SK-N-SH (cell line): Measurements from ENCODE around the gene PIK3R1. TPM values are rescaled to one million over a fixed set of nuclear protein-coding genes. Genes with fewer than 3 reads are reported as not detected.

ENCODE experiments used
- CTCF ChIA-PET: fragments of 300-600, 350-600 bp; formaldehyde crosslinking; extraction: SDS; loops from one replicate; lab custom pipeline; 2021; lab: Yijun Ruan, JAX
- POLR2A ChIA-PET: fragments of 350-600 bp; sonication (Branson Sonifier 250); formaldehyde crosslinking; extraction: SDS; loops from one replicate; lab custom pipeline; 2020; ENCODE audit warnings: antibody characterized with exemption, inconsistent platforms; lab: Yijun Ruan, JAX
- DNase-seq: peaks from one replicate; pipeline ENCODE4 v3.0.0; 2012
- H2AFZ ChIP-seq: fragments of 200-600 bp; sonication (generic); 2 replicates; pipeline ENCODE4 v1.8.1; 2016; ENCODE audit warnings: antibody characterized with exemption, mild to moderate bottlenecking, low read depth
- H3F3A ChIP-seq: fragments of 200-600 bp; sonication (generic); replicated peaks from 2 replicates; pipeline ENCODE3; 2016; ENCODE audit warnings: antibody characterized with exemption, mild to moderate bottlenecking; ENCODE audit not compliant: insufficient read depth
- H3K27ac ChIP-seq, 2 experiments: fragments of 200-500 bp in 1 of 2; fragments of 200-600 bp in 1 of 2; sonication (Bioruptor generic) in 1 of 2; sonication (generic), shearing (Covaris generic) in 1 of 2; 2 replicates each; pipeline versions ENCODE4 v1.5.1 to v1.6.1; 2014 to 2016; ENCODE audit warnings: low read depth in 2 of 2, inconsistent platforms in 1 of 2, low read length in 1 of 2, mild to moderate bottlenecking in 1 of 2, mixed read lengths in 1 of 2
- H3K27me3 ChIP-seq: fragments of 200-600 bp; sonication (generic), shearing (Covaris generic); 2 replicates; pipeline ENCODE4 v1.6.1; 2016; ENCODE audit warnings: mixed run types; ENCODE audit not compliant: insufficient read depth
- H3K36me3 ChIP-seq, 2 experiments: fragments of 200-500 bp in 1 of 2; fragments of 200-600 bp in 1 of 2; sonication (Bioruptor generic) in 1 of 2; sonication (generic) in 1 of 2; replicated peaks in 1 of 2; 2 replicates each; pipeline versions ENCODE3 to v1.5.1; 2014 to 2016; ENCODE audit warnings: low read length in 1 of 2, mild to moderate bottlenecking in 1 of 2; ENCODE audit not compliant: insufficient read depth in 2 of 2, control insufficient read depth in 1 of 2
- H3K4me1 ChIP-seq, 2 experiments: fragments of 200-500 bp in 1 of 2; fragments of 200-600 bp in 1 of 2; sonication (Bioruptor generic) in 1 of 2; sonication (generic), shearing (Covaris generic) in 1 of 2; 2 replicates each; pipeline versions ENCODE4 v1.5.1 to v1.6.1; 2014 to 2016; ENCODE audit warnings: low read depth in 1 of 2, low read length in 1 of 2, mixed run types in 1 of 2; ENCODE audit not compliant: insufficient read depth in 2 of 2, control insufficient read depth in 1 of 2
- H3K4me2 ChIP-seq: fragments of 200-600 bp; sonication (generic), shearing (Covaris generic); 2 replicates; pipeline ENCODE4 v1.6.1; 2017; ENCODE audit warnings: mixed run types
- H3K4me3 ChIP-seq, 2 experiments: fragments of 200-500 bp in 1 of 2; fragments of 200-600 bp in 1 of 2; sonication (Bioruptor generic) in 1 of 2; sonication (generic), shearing (Covaris generic) in 1 of 2; 2 replicates each; pipeline versions ENCODE4 v1.5.1 to v1.8.1; 2014 to 2016; ENCODE audit warnings: low read depth in 2 of 2, inconsistent platforms in 1 of 2, low read length in 1 of 2, mild to moderate bottlenecking in 1 of 2, mixed read lengths in 1 of 2, moderate library complexity in 1 of 2
- H3K79me2 ChIP-seq: fragments of 200-600 bp; sonication (generic); 2 replicates; pipeline ENCODE4 v1.8.1; 2017; ENCODE audit warnings: mild to moderate bottlenecking; ENCODE audit not compliant: insufficient read depth
- H3K9ac ChIP-seq: fragments of 200-600 bp; sonication (generic); 2 replicates; pipeline ENCODE4 v1.6.1; 2017; ENCODE audit warnings: mixed run types
- H3K9me2 ChIP-seq: fragments of 200-600 bp; sonication (generic); 2 replicates; pipeline ENCODE4 v1.6.1; 2017; ENCODE audit warnings: mixed run types
- H3K9me3 ChIP-seq: fragments of 200-600 bp; sonication (generic); 2 replicates; pipeline ENCODE4 v1.6.1; 2017; ENCODE audit warnings: mixed run types, mild to moderate bottlenecking, moderate library complexity
- H4K20me1 ChIP-seq: fragments of 200-600 bp; sonication (generic); 2 replicates; pipeline ENCODE4 v1.6.1; 2017; ENCODE audit warnings: mild to moderate bottlenecking, mixed run types; ENCODE audit not compliant: insufficient read depth
- EP300 ChIP-seq, 2 experiments: IDR thresholded peaks; 2 replicates each; pipeline versions ENCODE4 v1.4.0 to v1.6.1; 2012; ENCODE audit warnings: borderline replicate concordance in 1 of 2, low read depth in 1 of 2, low read length in 1 of 2
- EZH2phosphoT487 ChIP-seq: fragments of 200-600 bp; sonication (generic); IDR thresholded peaks from 2 replicates; pipeline ENCODE4 v1.6.1; 2017; ENCODE audit warnings: low read depth, mixed run types, mild to moderate bottlenecking, antibody characterized with exemption, moderate library complexity, borderline replicate concordance
- FOXM1 ChIP-seq: IDR thresholded peaks from 2 replicates; pipeline ENCODE4 v1.4.0; 2012; ENCODE audit warnings: low read depth, mild to moderate bottlenecking
- JUND ChIP-seq: IDR thresholded peaks from 2 replicates; pipeline ENCODE4 v1.4.0; 2012
- MXI1 ChIP-seq: IDR thresholded peaks from 2 replicates; pipeline ENCODE4 v1.6.1; 2012; ENCODE audit warnings: mild to moderate bottlenecking, low read depth, low read length, improper control_type of control experiment
- NRF1 ChIP-seq: IDR thresholded peaks from 2 replicates; pipeline ENCODE4 v1.6.1; 2012; ENCODE audit warnings: low read depth, mild to moderate bottlenecking, low read length
- POLR2AphosphoS5 ChIP-seq: IDR thresholded peaks from 2 replicates; pipeline ENCODE4 v1.6.1; 2012; ENCODE audit warnings: low read depth, low read length
- RCOR1 ChIP-seq: fragments of 150-350 bp; IDR thresholded peaks from 2 replicates; pipeline ENCODE4 v1.6.1; 2017; ENCODE audit warnings: antibody characterized with exemption, low read length
- RFX5 ChIP-seq: IDR thresholded peaks from 2 replicates; pipeline ENCODE4 v1.6.1; 2012; ENCODE audit warnings: mild to moderate bottlenecking, improper control_type of control experiment, low read length
- SMC3 ChIP-seq: IDR thresholded peaks from 2 replicates; pipeline ENCODE4 v1.6.1; 2012; ENCODE audit warnings: low read depth, low read length, improper control_type of control experiment
- YY1 ChIP-seq: IDR thresholded peaks from 2 replicates; pipeline ENCODE4 v1.4.0; 2012; ENCODE audit warnings: low read depth, mild to moderate bottlenecking
- WGBS: methylation state at CpG from one replicate; pipeline ENCODE4 v1.1.6; 2017; ENCODE audit warnings: low lambda C conversion rate; 5-methylcytosine and 5-hydroxymethylcytosine counted together
- polyA plus RNA-seq, 3 experiments: library from polyadenylated mRNA; depleted of rRNA; stranded (reverse); fragments of >200 nt; gene quantifications; 2 replicates each; pipeline ENCODE4 v1.2.3, GENCODE V29; 2012
- TF ChIP-seq, protein P1 (sequence below): IDR thresholded peaks from 2 replicates; pipeline ENCODE4; 2012
- TF ChIP-seq, protein P2 (sequence below): fragments of 150-350 bp; IDR thresholded peaks from 2 replicates; pipeline ENCODE4 v1.6.1; 2017; ENCODE audit warnings: antibody characterized with exemption, low read length, low read depth, borderline replicate concordance
- TF ChIP-seq, protein P3 (sequence below): IDR thresholded peaks from 2 replicates; pipeline ENCODE4 v1.6.1; 2012; ENCODE audit warnings: mild to moderate bottlenecking, low read depth, low read length, moderate library complexity
- TF ChIP-seq, protein P4 (sequence below): fragments of 150-350 bp; IDR thresholded peaks from 2 replicates; pipeline ENCODE4 v1.6.1; 2016; ENCODE audit warnings: mild to moderate bottlenecking, low read depth, low read length
- TF ChIP-seq, protein P5 (sequence below): IDR thresholded peaks from 2 replicates; pipeline ENCODE4 v1.4.0; 2012; ENCODE audit warnings: low read depth, borderline replicate concordance

PIK3R1 gene
- polyA plus RNA-seq, 1 of the 3 experiments (the other 2 are of a cell fraction) = 2.0 TPM

DNA sequence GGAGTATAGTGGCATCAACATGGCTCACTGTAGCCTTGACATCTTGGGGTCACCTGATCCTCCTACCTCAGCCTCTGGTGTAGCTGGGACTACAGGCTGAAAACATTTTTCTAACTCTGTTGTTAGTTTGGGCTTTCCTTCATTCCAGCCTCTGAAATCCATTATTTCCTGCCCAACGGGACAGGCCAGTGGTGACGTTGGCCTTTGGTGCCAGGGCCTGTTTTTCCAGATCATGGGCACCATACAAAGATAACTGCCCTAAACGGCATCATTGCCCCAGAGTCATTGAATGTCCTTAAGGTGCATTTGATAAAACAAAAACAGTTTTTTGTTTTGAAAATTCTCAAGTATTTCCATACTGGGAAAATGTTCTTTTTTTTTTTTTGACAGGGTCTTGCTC, 32.1 kb downstream of the PIK3R1 start:
- POLR2A ChIA-PET = no interaction called here
- Histone ChIP-seq H3K27me3 (no peaks in the 10 kb centered on the region), H3K9me2 (no peaks in the 10 kb centered on the region), H3K9me3 (no peaks in the 10 kb centered on the region)
- TF ChIP-seq EP300 (IDR thresholded peaks at IDR 0.05; ENCODE audit: borderline replicate concordance in 1 of 2, low read depth in 1 of 2, low read length in 1 of 2) = no peak
- TF ChIP-seq, protein P1, sequence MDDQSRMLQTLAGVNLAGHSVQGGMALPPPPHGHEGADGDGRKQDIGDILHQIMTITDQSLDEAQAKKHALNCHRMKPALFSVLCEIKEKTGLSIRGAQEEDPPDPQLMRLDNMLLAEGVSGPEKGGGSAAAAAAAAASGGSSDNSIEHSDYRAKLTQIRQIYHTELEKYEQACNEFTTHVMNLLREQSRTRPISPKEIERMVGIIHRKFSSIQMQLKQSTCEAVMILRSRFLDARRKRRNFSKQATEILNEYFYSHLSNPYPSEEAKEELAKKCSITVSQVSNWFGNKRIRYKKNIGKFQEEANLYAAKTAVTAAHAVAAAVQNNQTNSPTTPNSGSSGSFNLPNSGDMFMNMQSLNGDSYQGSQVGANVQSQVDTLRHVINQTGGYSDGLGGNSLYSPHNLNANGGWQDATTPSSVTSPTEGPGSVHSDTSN = no peak
- TF ChIP-seq, protein P2, sequence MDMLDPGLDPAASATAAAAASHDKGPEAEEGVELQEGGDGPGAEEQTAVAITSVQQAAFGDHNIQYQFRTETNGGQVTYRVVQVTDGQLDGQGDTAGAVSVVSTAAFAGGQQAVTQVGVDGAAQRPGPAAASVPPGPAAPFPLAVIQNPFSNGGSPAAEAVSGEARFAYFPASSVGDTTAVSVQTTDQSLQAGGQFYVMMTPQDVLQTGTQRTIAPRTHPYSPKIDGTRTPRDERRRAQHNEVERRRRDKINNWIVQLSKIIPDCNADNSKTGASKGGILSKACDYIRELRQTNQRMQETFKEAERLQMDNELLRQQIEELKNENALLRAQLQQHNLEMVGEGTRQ = no peak
- TF ChIP-seq, protein P3, sequence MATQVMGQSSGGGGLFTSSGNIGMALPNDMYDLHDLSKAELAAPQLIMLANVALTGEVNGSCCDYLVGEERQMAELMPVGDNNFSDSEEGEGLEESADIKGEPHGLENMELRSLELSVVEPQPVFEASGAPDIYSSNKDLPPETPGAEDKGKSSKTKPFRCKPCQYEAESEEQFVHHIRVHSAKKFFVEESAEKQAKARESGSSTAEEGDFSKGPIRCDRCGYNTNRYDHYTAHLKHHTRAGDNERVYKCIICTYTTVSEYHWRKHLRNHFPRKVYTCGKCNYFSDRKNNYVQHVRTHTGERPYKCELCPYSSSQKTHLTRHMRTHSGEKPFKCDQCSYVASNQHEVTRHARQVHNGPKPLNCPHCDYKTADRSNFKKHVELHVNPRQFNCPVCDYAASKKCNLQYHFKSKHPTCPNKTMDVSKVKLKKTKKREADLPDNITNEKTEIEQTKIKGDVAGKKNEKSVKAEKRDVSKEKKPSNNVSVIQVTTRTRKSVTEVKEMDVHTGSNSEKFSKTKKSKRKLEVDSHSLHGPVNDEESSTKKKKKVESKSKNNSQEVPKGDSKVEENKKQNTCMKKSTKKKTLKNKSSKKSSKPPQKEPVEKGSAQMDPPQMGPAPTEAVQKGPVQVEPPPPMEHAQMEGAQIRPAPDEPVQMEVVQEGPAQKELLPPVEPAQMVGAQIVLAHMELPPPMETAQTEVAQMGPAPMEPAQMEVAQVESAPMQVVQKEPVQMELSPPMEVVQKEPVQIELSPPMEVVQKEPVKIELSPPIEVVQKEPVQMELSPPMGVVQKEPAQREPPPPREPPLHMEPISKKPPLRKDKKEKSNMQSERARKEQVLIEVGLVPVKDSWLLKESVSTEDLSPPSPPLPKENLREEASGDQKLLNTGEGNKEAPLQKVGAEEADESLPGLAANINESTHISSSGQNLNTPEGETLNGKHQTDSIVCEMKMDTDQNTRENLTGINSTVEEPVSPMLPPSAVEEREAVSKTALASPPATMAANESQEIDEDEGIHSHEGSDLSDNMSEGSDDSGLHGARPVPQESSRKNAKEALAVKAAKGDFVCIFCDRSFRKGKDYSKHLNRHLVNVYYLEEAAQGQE = no peak
- TF ChIP-seq NRF1 = no peak
- TF ChIP-seq RFX5 = no peak
- no peak for TF ChIP-seq EZH2phosphoT487
- TF ChIP-seq FOXM1 = no peak
- TF ChIP-seq, protein P4, sequence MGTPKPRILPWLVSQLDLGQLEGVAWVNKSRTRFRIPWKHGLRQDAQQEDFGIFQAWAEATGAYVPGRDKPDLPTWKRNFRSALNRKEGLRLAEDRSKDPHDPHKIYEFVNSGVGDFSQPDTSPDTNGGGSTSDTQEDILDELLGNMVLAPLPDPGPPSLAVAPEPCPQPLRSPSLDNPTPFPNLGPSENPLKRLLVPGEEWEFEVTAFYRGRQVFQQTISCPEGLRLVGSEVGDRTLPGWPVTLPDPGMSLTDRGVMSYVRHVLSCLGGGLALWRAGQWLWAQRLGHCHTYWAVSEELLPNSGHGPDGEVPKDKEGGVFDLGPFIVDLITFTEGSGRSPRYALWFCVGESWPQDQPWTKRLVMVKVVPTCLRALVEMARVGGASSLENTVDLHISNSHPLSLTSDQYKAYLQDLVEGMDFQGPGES = no peak
- no peak for TF ChIP-seq JUND
- no peak for TF ChIP-seq SMC3
- TF ChIP-seq RCOR1 = no peak
- TF ChIP-seq POLR2AphosphoS5 = no peak
- no peak for TF ChIP-seq YY1
- no peak for TF ChIP-seq MXI1
- TF ChIP-seq, protein P5, sequence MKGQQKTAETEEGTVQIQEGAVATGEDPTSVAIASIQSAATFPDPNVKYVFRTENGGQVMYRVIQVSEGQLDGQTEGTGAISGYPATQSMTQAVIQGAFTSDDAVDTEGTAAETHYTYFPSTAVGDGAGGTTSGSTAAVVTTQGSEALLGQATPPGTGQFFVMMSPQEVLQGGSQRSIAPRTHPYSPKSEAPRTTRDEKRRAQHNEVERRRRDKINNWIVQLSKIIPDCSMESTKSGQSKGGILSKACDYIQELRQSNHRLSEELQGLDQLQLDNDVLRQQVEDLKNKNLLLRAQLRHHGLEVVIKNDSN = no peak
- TF ChIP-seq, all 33 proteins: peak for 0
- 0 out of 2 replicates have a peak, but pooled peaks cover 7% of the 10 kb centered on the region for H3K79me2 ChIP-seq
- H3K4me1 ChIP-seq = peaks cover 27 to 31% of the 10 kb centered on the region in 2 experiments; a peak in 3 of 4 replicates
- no peaks in the 10 kb centered on the region for H4K20me1 ChIP-seq
- CTCF ChIA-PET = interaction anchor here (0.9 to 1.4 kb wide), 3 partner anchors 22 to 1001 kb away, joined by 3 to 7 read pairs (median 3); no protein-coding TSS in a partner anchor
- whole genome bisulfite sequencing = 96% methylated on average over 3 of the region's 3 CpGs
- no peak overlapping the region for H3K27ac ChIP-seq
- H3K36me3 ChIP-seq = peaks cover 7 to 16% of the 10 kb centered on the region in 2 experiments
- H3K4me2 ChIP-seq = no peak overlapping the region
- no peak overlapping the region for H3K4me3 ChIP-seq
- DNase-seq = no peak
- no peaks in the 10 kb centered on the region for H3F3A ChIP-seq
- no peak overlapping the region for H3K9ac ChIP-seq
- no peak overlapping the region for H2AFZ ChIP-seq
